H1 (cell line): ENCODE data around the gene TMEM156. TPM values are rescaled to one million over a fixed set of nuclear protein-coding genes. Genes with fewer than 3 reads are reported as not detected.

Experiments
- ASH2L ChIP-seq: fragments of 200-600, 300-600 bp; sonication (generic); IDR thresholded peaks from one replicate; pipeline ENCODE4 v1.7.1; 2017; ENCODE audit warnings: low read length
- ATF3 ChIP-seq: IDR thresholded peaks from 2 replicates; pipeline ENCODE4 v1.6.1; 2011; ENCODE audit warnings: low read depth, mild to moderate bottlenecking, low read length; ENCODE audit not compliant: insufficient read depth
- CEBPB ChIP-seq: IDR thresholded peaks from 2 replicates; pipeline ENCODE4 v1.6.1; 2012; ENCODE audit warnings: low read depth, low read length
- CHD1 ChIP-seq: IDR thresholded peaks from 2 replicates; pipeline ENCODE4 v1.6.1; 2012; ENCODE audit warnings: low read depth, low read length, improper control_type of control experiment
- CHD2 ChIP-seq: IDR thresholded peaks from 2 replicates; pipeline ENCODE4 v1.6.1; 2012; ENCODE audit warnings: low read length, improper control_type of control experiment
- CREB1 ChIP-seq: IDR thresholded peaks from 2 replicates; pipeline ENCODE4 v1.6.1; 2012; ENCODE audit warnings: inconsistent platforms
- E2F6 ChIP-seq: IDR thresholded peaks from 2 replicates; pipeline ENCODE4 v1.6.1; 2012; ENCODE audit warnings: inconsistent platforms
- HDAC6 ChIP-seq: IDR thresholded peaks from one replicate; pipeline ENCODE4 v1.7.1; 2012; ENCODE audit warnings: low read depth, mild to moderate bottlenecking, inconsistent platforms, low read length, moderate library complexity
- JUN ChIP-seq: IDR thresholded peaks from 2 replicates; pipeline ENCODE4 v1.6.1; 2011; ENCODE audit warnings: low read depth, mild to moderate bottlenecking, improper control_type of control experiment, low read length
- KDM5A ChIP-seq: fragments of 200-600 bp; IDR thresholded peaks from 2 replicates; pipeline ENCODE4 v1.7.1; 2012; ENCODE audit warnings: mild to moderate bottlenecking, low read length, inconsistent platforms, mixed read lengths
- POLR2A ChIP-seq, 2 experiments: IDR thresholded peaks; 1 replicate in 1 of 2; 2 replicates in 1 of 2; pipeline ENCODE4 v1.6.1; 2011; ENCODE audit warnings: low read depth in 2 of 2, low read length in 2 of 2, mild to moderate bottlenecking in 2 of 2; ENCODE audit errors: control extremely low read depth in 1 of 2
- POLR2AphosphoS5 ChIP-seq: IDR thresholded peaks from 2 replicates; pipeline ENCODE4 v1.6.1; 2011; ENCODE audit warnings: low read depth, low read length
- POU5F1 ChIP-seq: IDR thresholded peaks from 2 replicates; pipeline ENCODE4 v1.6.1; 2011; ENCODE audit warnings: low read depth, mild to moderate bottlenecking, low read length, moderate library complexity
- RXRA ChIP-seq: IDR thresholded peaks from 2 replicates; pipeline ENCODE4 v1.6.1; 2011; ENCODE audit warnings: low read depth, mild to moderate bottlenecking, low read length, moderate library complexity; ENCODE audit not compliant: insufficient read depth
- SIX5 ChIP-seq: IDR thresholded peaks from 2 replicates; pipeline ENCODE4 v1.6.1; 2011; ENCODE audit warnings: mild to moderate bottlenecking, low read depth, low read length
- SP1 ChIP-seq: IDR thresholded peaks from 2 replicates; pipeline ENCODE4 v1.6.1; 2011; ENCODE audit warnings: low read depth, low read length
- SUZ12 ChIP-seq: fragments of 200-600 bp; sonication (generic); IDR thresholded peaks from 2 replicates; pipeline ENCODE4 v1.6.1; 2012; ENCODE audit warnings: mild to moderate bottlenecking, inconsistent platforms, low read length, moderate library complexity, mixed read lengths
- TAF1 ChIP-seq: IDR thresholded peaks from 2 replicates; pipeline ENCODE4 v1.6.1; 2011; ENCODE audit warnings: mild to moderate bottlenecking, low read depth, low read length
- TAF7 ChIP-seq: optimal IDR thresholded peaks from 2 replicates; pipeline ENCODE3; 2011; ENCODE audit warnings: low read depth, mild to moderate bottlenecking, inconsistent platforms, low read length, moderate library complexity, borderline replicate concordance
- TCF12 ChIP-seq: IDR thresholded peaks from 2 replicates; pipeline ENCODE4 v1.6.1; 2011; ENCODE audit warnings: low read depth, mild to moderate bottlenecking, low read length
- USF2 ChIP-seq: IDR thresholded peaks from 2 replicates; pipeline ENCODE4 v1.6.1; 2011; ENCODE audit warnings: low read length, improper control_type of control experiment
- YY1 ChIP-seq: IDR thresholded peaks from 2 replicates; pipeline ENCODE4 v1.6.1; 2011; ENCODE audit warnings: low read depth, mild to moderate bottlenecking, low read length
- polyA plus RNA-seq, 7 experiments: library from polyadenylated mRNA; depleted of rRNA in 3 of 7; stranded (reverse) in 5 of 7; unstranded in 2 of 7; fragments of >200 nt in 5 of 7; fragments of 200-250 nt in 2 of 7; gene quantifications; 1 replicate in 5 of 7; 2 replicates in 1 of 7; 4 replicates in 1 of 7; pipeline versions ENCODE4 v1.2.1 to v1.2.3, GENCODE V29; 2011 to 2013; ENCODE audit warnings: missing spikeins in 2 of 7, mixed read lengths in 2 of 7
- total RNA-seq: library from RNA; stranded (reverse); fragmentation: NEBNext Ultra II Directional; extraction: Animal tissue kit (Norgen Biotek cat#: 25700); gene quantifications from 2 replicates; pipeline ENCODE4 v1.2.1, GENCODE V29; 2021
- TF ChIP-seq, protein P1 (sequence below), 3 experiments: IDR thresholded peaks; 1 replicate in 2 of 3; 2 replicates in 1 of 3; pipeline versions ENCODE4 v1.5.1 to v1.6.1; 2011; ENCODE audit warnings: low read length in 3 of 3, mild to moderate bottlenecking in 3 of 3, inconsistent platforms in 2 of 3, low read depth in 1 of 3, moderate library complexity in 1 of 3; ENCODE audit not compliant: insufficient read depth in 1 of 3; ENCODE audit errors: control extremely low read depth in 1 of 3

TMEM156 gene
- total and polyA plus RNA-seq, 2 of the 8 experiments (the other 6 are each of a cell fraction or from before 2014, with no cell fraction given), result not detected

DNA sequence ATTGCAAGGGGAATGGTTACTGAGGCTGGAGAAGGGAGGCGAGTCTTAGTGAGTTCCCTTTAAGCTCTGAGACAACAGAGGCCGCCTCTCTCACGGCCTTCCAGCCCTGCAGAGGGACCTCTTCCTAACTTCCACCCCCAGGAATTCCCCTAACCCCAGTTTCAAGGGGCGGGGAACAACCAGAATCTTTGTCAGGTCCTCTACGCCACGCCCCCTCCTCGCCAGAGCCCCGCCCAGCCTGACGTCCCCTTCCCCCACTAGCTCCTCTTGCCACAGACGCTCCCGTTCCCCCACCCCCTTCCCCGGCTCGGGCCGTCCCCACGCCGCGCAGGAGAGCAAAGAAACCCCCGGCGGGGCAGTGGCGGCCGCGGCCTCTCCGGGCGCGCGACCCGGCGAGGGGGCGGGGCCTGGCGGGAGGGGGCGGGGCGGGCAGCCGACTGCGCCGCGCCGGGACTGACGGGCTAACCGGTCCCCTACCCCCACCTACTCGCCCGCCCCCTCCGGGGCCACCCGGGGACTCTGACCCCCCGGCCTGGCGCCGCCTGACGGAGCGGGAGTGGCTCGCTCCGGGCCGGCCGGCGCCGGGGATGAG lies 12.3 kb upstream of the TMEM156 start (continued):
- TF ChIP-seq USF2 (no peak), CREB1 (no peak), TAF7 (peak; percentile 47), KDM5A (no peak), POU5F1 (no peak), SP1 (peak; percentile 83), TCF12 (0 out of 2 replicates have a peak, but pooled peaks have one; percentile 10), ATF3 (no peak), SIX5 (no peak), JUN (no peak), E2F6 (no peak), YY1 (no peak), CEBPB (no peak), POLR2A (IDR thresholded peaks at IDR 0.05; ENCODE audit: control extremely low read depth in 1 of 2, low read depth in 2 of 2, low read length in 2 of 2) (peak; percentile 78 to 85), ASH2L (no peak), RXRA (no peak), SUZ12 (no peak), CHD2 (no peak), POLR2AphosphoS5 (peak; percentile 68), HDAC6 (no peak), CHD1 (no peak), TAF1 (peak; percentile 79)
- TF ChIP-seq, protein P1, sequence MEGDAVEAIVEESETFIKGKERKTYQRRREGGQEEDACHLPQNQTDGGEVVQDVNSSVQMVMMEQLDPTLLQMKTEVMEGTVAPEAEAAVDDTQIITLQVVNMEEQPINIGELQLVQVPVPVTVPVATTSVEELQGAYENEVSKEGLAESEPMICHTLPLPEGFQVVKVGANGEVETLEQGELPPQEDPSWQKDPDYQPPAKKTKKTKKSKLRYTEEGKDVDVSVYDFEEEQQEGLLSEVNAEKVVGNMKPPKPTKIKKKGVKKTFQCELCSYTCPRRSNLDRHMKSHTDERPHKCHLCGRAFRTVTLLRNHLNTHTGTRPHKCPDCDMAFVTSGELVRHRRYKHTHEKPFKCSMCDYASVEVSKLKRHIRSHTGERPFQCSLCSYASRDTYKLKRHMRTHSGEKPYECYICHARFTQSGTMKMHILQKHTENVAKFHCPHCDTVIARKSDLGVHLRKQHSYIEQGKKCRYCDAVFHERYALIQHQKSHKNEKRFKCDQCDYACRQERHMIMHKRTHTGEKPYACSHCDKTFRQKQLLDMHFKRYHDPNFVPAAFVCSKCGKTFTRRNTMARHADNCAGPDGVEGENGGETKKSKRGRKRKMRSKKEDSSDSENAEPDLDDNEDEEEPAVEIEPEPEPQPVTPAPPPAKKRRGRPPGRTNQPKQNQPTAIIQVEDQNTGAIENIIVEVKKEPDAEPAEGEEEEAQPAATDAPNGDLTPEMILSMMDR (IDR thresholded peaks at IDR 0.05; ENCODE audit: control extremely low read depth in 1 of 3, insufficient read depth in 1 of 3, low read depth in 1 of 3, low read length in 3 of 3), result peak in 2 of 3 experiments; percentile 13 to 22; a peak in 2 of 4 replicates
